Measurements from ENCODE around the gene AKR1C1. TPM values are rescaled to one million over a fixed set of nuclear protein-coding genes. Genes with fewer than 3 reads are reported as not detected.

AKR1C1 gene
- total and polyA plus RNA-seq, 2 of the 13 experiments (the other 11 are each of a cell fraction or from before 2014, with no cell fraction given), result 948 to 2,238 TPM

GRCh38 chr10:4947635-4948596 lies 15.3 kb upstream of the AKR1C1 start (continued):
- TF ChIP-seq RERE (CRISPR knock-in tag; IDR thresholded peaks at IDR 0.05; ENCODE audit: low read depth) (peak; percentile 74; the same call in 1 of the 2 replicates), FLYWCH1 (CRISPR knock-in tag; IDR thresholded peaks at IDR 0.05) (no peak), ZNF124 (CRISPR knock-in tag; IDR thresholded peaks at IDR 0.05) (peak; percentile 20), ZC3H4 (CRISPR knock-in tag; IDR thresholded peaks at IDR 0.05; ENCODE audit: borderline replicate concordance) (no peak), LCORL (IDR thresholded peaks at IDR 0.05) (peak; percentile 42; the same call in 1 of the 2 replicates), LCORL (CRISPR knock-in tag; IDR thresholded peaks at IDR 0.05) (peak; percentile 28; the same call in 1 of the 2 replicates), RFXAP (CRISPR knock-in tag; IDR thresholded peaks at IDR 0.05; ENCODE audit: borderline replicate concordance) (peak; percentile 57; the same call in 1 of the 2 replicates), KLF12 (CRISPR knock-in tag; IDR thresholded peaks at IDR 0.05; ENCODE audit: borderline replicate concordance) (0 out of 2 replicates have a peak, but pooled peaks have one; percentile 49), GFI1 (CRISPR knock-in tag; IDR thresholded peaks at IDR 0.05; ENCODE audit: borderline replicate concordance) (peak; percentile 64; the same call in 1 of the 2 replicates), ZNF772 (CRISPR knock-in tag; IDR thresholded peaks at IDR 0.05) (0 out of 2 replicates have a peak, but pooled peaks have one; percentile 36), TAF15 (IDR thresholded peaks at IDR 0.05; ENCODE audit: low read depth, low read length, poor library complexity, severe bottlenecking) (no peak), ZSCAN9 (CRISPR knock-in tag; IDR thresholded peaks at IDR 0.05; ENCODE audit: borderline replicate concordance) (peak; percentile 26; the same call in 1 of the 2 replicates), ZFP36 (IDR thresholded peaks at IDR 0.05; ENCODE audit: borderline replicate concordance, low read depth, low read length, partially characterized antibody) (no peak)
- TF ChIP-seq, protein P1, sequence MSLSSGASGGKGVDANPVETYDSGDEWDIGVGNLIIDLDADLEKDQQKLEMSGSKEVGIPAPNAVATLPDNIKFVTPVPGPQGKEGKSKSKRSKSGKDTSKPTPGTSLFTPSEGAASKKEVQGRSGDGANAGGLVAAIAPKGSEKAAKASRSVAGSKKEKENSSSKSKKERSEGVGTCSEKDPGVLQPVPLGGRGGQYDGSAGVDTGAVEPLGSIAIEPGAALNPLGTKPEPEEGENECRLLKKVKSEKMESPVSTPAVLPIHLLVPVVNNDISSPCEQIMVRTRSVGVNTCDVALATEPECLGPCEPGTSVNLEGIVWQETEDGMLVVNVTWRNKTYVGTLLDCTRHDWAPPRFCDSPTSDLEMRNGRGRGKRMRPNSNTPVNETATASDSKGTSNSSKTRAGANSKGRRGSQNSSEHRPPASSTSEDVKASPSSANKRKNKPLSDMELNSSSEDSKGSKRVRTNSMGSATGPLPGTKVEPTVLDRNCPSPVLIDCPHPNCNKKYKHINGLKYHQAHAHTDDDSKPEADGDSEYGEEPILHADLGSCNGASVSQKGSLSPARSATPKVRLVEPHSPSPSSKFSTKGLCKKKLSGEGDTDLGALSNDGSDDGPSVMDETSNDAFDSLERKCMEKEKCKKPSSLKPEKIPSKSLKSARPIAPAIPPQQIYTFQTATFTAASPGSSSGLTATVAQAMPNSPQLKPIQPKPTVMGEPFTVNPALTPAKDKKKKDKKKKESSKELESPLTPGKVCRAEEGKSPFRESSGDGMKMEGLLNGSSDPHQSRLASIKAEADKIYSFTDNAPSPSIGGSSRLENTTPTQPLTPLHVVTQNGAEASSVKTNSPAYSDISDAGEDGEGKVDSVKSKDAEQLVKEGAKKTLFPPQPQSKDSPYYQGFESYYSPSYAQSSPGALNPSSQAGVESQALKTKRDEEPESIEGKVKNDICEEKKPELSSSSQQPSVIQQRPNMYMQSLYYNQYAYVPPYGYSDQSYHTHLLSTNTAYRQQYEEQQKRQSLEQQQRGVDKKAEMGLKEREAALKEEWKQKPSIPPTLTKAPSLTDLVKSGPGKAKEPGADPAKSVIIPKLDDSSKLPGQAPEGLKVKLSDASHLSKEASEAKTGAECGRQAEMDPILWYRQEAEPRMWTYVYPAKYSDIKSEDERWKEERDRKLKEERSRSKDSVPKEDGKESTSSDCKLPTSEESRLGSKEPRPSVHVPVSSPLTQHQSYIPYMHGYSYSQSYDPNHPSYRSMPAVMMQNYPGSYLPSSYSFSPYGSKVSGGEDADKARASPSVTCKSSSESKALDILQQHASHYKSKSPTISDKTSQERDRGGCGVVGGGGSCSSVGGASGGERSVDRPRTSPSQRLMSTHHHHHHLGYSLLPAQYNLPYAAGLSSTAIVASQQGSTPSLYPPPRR (CRISPR knock-in tag; IDR thresholded peaks at IDR 0.05; ENCODE audit: borderline replicate concordance), result peak; percentile 68; the same call in 1 of the 2 replicates
- TF ChIP-seq, protein P2, sequence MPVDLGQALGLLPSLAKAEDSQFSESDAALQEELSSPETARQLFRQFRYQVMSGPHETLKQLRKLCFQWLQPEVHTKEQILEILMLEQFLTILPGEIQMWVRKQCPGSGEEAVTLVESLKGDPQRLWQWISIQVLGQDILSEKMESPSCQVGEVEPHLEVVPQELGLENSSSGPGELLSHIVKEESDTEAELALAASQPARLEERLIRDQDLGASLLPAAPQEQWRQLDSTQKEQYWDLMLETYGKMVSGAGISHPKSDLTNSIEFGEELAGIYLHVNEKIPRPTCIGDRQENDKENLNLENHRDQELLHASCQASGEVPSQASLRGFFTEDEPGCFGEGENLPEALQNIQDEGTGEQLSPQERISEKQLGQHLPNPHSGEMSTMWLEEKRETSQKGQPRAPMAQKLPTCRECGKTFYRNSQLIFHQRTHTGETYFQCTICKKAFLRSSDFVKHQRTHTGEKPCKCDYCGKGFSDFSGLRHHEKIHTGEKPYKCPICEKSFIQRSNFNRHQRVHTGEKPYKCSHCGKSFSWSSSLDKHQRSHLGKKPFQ (CRISPR knock-in tag; IDR thresholded peaks at IDR 0.05; ENCODE audit: insufficient replicate concordance), result no peak

All from HepG2 (cell line).